ENCODE data around the gene RBFOX2. TPM values are rescaled to one million over a fixed set of nuclear protein-coding genes. Genes with fewer than 3 reads are reported as not detected.

Gene RBFOX2
- total RNA-seq, 1 donor from 2014 or later = 126 TPM

- H3K27ac Mint-ChIP-seq (ENCODE audit: unreplicated experiment) = no peak overlapping the region
- H3K36me3 Mint-ChIP-seq (ENCODE audit: low read depth) = peaks cover 2% of the 10 kb centered on the region
- no peak for TF ChIP-seq CTCF (conservative IDR thresholded peaks at IDR 0.05)
Observed at GRCh38 chr22:35947794-35948425, 80.7 kb downstream of the RBFOX2 start.

GRCh38 chr22:35944458-35944857, 84.2 kb downstream of the RBFOX2 start:
- H3K9me3 Mint-ChIP-seq = no peaks in the 10 kb centered on the region
- H3K27me3 Mint-ChIP-seq (ENCODE audit: low read depth) = no peaks in the 10 kb centered on the region
- no peak overlapping the region for H3K4me3 Mint-ChIP-seq
- DNase-seq (ENCODE audit: low read depth, low spot score) = no peak
- no peak for TF ChIP-seq CTCF (conservative IDR thresholded peaks at IDR 0.05)
- H3K27ac Mint-ChIP-seq (ENCODE audit: unreplicated experiment) = no peak overlapping the region
- H3K36me3 Mint-ChIP-seq (ENCODE audit: low read depth) = no peaks in the 10 kb centered on the region
- no peaks in the 10 kb centered on the region for H3K4me1 Mint-ChIP-seq

More at GRCh38 chr22:35947794-35948425, 80.7 kb downstream of the RBFOX2 start:
- H3K4me1 Mint-ChIP-seq = no peaks in the 10 kb centered on the region
- no peaks in the 10 kb centered on the region for H3K27me3 Mint-ChIP-seq (ENCODE audit: low read depth)
- H3K9me3 Mint-ChIP-seq = no peaks in the 10 kb centered on the region
- no peak for DNase-seq (ENCODE audit: low read depth, low spot score)
- no peak overlapping the region for H3K4me3 Mint-ChIP-seq

GRCh38 chr22:35940166-35940565, 88.5 kb downstream of the RBFOX2 start:
- no peak overlapping the region for H3K27ac Mint-ChIP-seq (ENCODE audit: unreplicated experiment)

GRCh38 chr22:35938226-35938625, 90.4 kb downstream of the RBFOX2 start:
- Mint-ChIP-seq H3K4me3 (no peak overlapping the region), H3K36me3 (ENCODE audit: low read depth) (no peaks in the 10 kb centered on the region), H3K27ac (ENCODE audit: unreplicated experiment) (no peak overlapping the region), H3K9me3 (no peaks in the 10 kb centered on the region), H3K27me3 (ENCODE audit: low read depth) (no peaks in the 10 kb centered on the region), H3K4me1 (peaks cover 18% of the 10 kb centered on the region)
- no peak for TF ChIP-seq CTCF (conservative IDR thresholded peaks at IDR 0.05)
- DNase-seq (ENCODE audit: low read depth, low spot score) = no peak

More at GRCh38 chr22:35940166-35940565, 88.5 kb downstream of the RBFOX2 start:
- peaks cover 14% of the 10 kb centered on the region for H3K4me1 Mint-ChIP-seq
- no peaks in the 10 kb centered on the region for H3K9me3 Mint-ChIP-seq
- no peaks in the 10 kb centered on the region for H3K27me3 Mint-ChIP-seq (ENCODE audit: low read depth)
- no peak for DNase-seq (ENCODE audit: low read depth, low spot score)
- no peaks in the 10 kb centered on the region for H3K36me3 Mint-ChIP-seq (ENCODE audit: low read depth)
- TF ChIP-seq CTCF (conservative IDR thresholded peaks at IDR 0.05) = no peak
- H3K4me3 Mint-ChIP-seq = no peak overlapping the region

GRCh38 chr22:35930933-35931332, 97.7 kb downstream of the RBFOX2 start:
- H3K27me3 Mint-ChIP-seq (ENCODE audit: low read depth) = no peaks in the 10 kb centered on the region
- H3K4me1 Mint-ChIP-seq = peaks cover 17% of the 10 kb centered on the region
- H3K4me3 Mint-ChIP-seq = no peak overlapping the region
- H3K27ac Mint-ChIP-seq (ENCODE audit: unreplicated experiment) = no peak overlapping the region
- TF ChIP-seq CTCF (conservative IDR thresholded peaks at IDR 0.05) = peak; percentile 65
- no peaks in the 10 kb centered on the region for H3K36me3 Mint-ChIP-seq (ENCODE audit: low read depth)
- no peaks in the 10 kb centered on the region for H3K9me3 Mint-ChIP-seq
- no peak for DNase-seq (ENCODE audit: low read depth, low spot score)

Measured in neural crest cell (in vitro differentiated cells).